ENCODE data around the gene N4BP2L1. TPM values are rescaled to one million over a fixed set of nuclear protein-coding genes. Genes with fewer than 3 reads are reported as not detected.

N4BP2L1 gene
- total and polyA plus RNA-seq, 4 donors: 11.0 to 64.6 (median 26.5) TPM

- TF ChIP-seq, protein P1, sequence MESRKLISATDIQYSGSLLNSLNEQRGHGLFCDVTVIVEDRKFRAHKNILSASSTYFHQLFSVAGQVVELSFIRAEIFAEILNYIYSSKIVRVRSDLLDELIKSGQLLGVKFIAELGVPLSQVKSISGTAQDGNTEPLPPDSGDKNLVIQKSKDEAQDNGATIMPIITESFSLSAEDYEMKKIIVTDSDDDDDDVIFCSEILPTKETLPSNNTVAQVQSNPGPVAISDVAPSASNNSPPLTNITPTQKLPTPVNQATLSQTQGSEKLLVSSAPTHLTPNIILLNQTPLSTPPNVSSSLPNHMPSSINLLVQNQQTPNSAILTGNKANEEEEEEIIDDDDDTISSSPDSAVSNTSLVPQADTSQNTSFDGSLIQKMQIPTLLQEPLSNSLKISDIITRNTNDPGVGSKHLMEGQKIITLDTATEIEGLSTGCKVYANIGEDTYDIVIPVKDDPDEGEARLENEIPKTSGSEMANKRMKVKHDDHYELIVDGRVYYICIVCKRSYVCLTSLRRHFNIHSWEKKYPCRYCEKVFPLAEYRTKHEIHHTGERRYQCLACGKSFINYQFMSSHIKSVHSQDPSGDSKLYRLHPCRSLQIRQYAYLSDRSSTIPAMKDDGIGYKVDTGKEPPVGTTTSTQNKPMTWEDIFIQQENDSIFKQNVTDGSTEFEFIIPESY (IDR thresholded peaks at IDR 0.05): no peak
- TF ChIP-seq, protein P2, sequence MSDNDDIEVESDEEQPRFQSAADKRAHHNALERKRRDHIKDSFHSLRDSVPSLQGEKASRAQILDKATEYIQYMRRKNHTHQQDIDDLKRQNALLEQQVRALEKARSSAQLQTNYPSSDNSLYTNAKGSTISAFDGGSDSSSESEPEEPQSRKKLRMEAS (IDR thresholded peaks at IDR 0.05): no peak
- TF ChIP-seq FOXA1 (IDR thresholded peaks at IDR 0.05) (no peak), SP1 (IDR thresholded peaks at IDR 0.05) (no peak), CTCF (IDR thresholded peaks at IDR 0.05; ENCODE audit: low read depth, low read length, missing input control) (no peak), RAD21 (IDR thresholded peaks at IDR 0.05) (no peak), EGR1 (IDR thresholded peaks at IDR 0.05; ENCODE audit: low read depth in 2 of 2) (no peak), HNF4G (IDR thresholded peaks at IDR 0.05) (no peak), TAF1 (conservative IDR thresholded peaks at IDR 0.05) (no peak), JUND (IDR thresholded peaks at IDR 0.05) (no peak), RXRA (IDR thresholded peaks at IDR 0.05) (no peak)
- TF ChIP-seq, protein P3, sequence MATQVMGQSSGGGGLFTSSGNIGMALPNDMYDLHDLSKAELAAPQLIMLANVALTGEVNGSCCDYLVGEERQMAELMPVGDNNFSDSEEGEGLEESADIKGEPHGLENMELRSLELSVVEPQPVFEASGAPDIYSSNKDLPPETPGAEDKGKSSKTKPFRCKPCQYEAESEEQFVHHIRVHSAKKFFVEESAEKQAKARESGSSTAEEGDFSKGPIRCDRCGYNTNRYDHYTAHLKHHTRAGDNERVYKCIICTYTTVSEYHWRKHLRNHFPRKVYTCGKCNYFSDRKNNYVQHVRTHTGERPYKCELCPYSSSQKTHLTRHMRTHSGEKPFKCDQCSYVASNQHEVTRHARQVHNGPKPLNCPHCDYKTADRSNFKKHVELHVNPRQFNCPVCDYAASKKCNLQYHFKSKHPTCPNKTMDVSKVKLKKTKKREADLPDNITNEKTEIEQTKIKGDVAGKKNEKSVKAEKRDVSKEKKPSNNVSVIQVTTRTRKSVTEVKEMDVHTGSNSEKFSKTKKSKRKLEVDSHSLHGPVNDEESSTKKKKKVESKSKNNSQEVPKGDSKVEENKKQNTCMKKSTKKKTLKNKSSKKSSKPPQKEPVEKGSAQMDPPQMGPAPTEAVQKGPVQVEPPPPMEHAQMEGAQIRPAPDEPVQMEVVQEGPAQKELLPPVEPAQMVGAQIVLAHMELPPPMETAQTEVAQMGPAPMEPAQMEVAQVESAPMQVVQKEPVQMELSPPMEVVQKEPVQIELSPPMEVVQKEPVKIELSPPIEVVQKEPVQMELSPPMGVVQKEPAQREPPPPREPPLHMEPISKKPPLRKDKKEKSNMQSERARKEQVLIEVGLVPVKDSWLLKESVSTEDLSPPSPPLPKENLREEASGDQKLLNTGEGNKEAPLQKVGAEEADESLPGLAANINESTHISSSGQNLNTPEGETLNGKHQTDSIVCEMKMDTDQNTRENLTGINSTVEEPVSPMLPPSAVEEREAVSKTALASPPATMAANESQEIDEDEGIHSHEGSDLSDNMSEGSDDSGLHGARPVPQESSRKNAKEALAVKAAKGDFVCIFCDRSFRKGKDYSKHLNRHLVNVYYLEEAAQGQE (IDR thresholded peaks at IDR 0.05): no peak
- TF ChIP-seq, protein P4, sequence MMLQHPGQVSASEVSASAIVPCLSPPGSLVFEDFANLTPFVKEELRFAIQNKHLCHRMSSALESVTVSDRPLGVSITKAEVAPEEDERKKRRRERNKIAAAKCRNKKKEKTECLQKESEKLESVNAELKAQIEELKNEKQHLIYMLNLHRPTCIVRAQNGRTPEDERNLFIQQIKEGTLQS (IDR thresholded peaks at IDR 0.05): no peak
- WGBS: 97% methylated on average over 6 of the region's 6 CpGs
Measured at GRCh38 chr13:32407854-32408253, 20.1 kb downstream of the N4BP2L1 start.

DNA sequence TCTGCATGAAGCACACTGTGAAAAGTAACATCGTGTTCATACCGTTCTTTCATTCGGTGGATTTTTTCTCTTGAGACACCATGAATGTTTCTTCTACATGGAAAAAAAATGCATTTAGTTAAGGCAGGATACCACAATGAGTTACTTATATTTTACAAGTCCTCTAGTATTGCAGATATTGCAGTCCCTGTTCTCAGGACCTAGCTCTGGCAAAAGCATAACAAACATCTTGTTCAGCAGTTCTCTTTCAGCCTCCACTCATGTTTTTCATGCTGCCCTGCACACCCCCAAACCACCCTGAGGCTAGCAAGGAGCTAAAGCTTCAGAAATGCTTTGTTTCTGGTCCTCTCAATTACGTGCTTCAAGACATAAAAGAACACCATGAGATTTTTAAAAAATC, 24.8 kb downstream of the N4BP2L1 start:
- peaks cover 0 to 53% (median 46%) of the 10 kb centered on the region in 4 donors for H3K36me3 ChIP-seq (ENCODE audit: control insufficient read depth in 4 of 4, insufficient read depth in 3 of 4, low read depth in 1 of 4, low read length in 3 of 4)
- no peak for TF ChIP-seq JUND (IDR thresholded peaks at IDR 0.05)
- no peak for TF ChIP-seq YY1 (IDR thresholded peaks at IDR 0.05)
- TF ChIP-seq HNF4A (conservative IDR thresholded peaks at IDR 0.05): no peak
- no peak for TF ChIP-seq RXRA (IDR thresholded peaks at IDR 0.05)
- no peak for TF ChIP-seq EGR1 (IDR thresholded peaks at IDR 0.05; ENCODE audit: low read depth in 2 of 2)
- TF ChIP-seq HNF4G (IDR thresholded peaks at IDR 0.05): no peak
- no peak for TF ChIP-seq NR2F2 (IDR thresholded peaks at IDR 0.05)
- no peak for TF ChIP-seq RAD21 (IDR thresholded peaks at IDR 0.05)
- no peak for TF ChIP-seq TAF1 (conservative IDR thresholded peaks at IDR 0.05)
- no peak for TF ChIP-seq FOXA1 (IDR thresholded peaks at IDR 0.05)
- TF ChIP-seq FOXA2 (IDR thresholded peaks at IDR 0.05): no peak
- no peak for TF ChIP-seq CTCF (IDR thresholded peaks at IDR 0.05; ENCODE audit: low read depth, low read length, missing input control)
- TF ChIP-seq, protein P2 (IDR thresholded peaks at IDR 0.05): no peak
- TF ChIP-seq, protein P4 (IDR thresholded peaks at IDR 0.05): no peak

More at GRCh38 chr13:32407854-32408253, 20.1 kb downstream of the N4BP2L1 start:
- Histone ChIP-seq H3K27me3 (ENCODE audit: control insufficient read depth in 4 of 4, insufficient read depth in 4 of 4, low read length in 3 of 4) (no peaks in the 10 kb centered on the region), H3K9ac (ENCODE audit: low read depth in 1 of 2, low read length in 2 of 2) (no peak overlapping the region), H3K9me3 (ENCODE audit: control insufficient read depth in 4 of 4, low read length in 3 of 4) (no peaks in the 10 kb centered on the region), H3K27ac (ENCODE audit: low read depth in 1 of 2, low read length in 2 of 2) (peak overlapping the region in 1 of 2 donors; percentile 9), H3K4me3 (ENCODE audit: low read depth in 1 of 3, low read length in 3 of 3) (no peak overlapping the region), H3K36me3 (ENCODE audit: control insufficient read depth in 4 of 4, insufficient read depth in 3 of 4, low read depth in 1 of 4, low read length in 3 of 4) (peaks cover 1 to 36% (median 32%) of the 10 kb centered on the region in 4 donors), H3K4me1 (ENCODE audit: control insufficient read depth in 4 of 4, insufficient read depth in 4 of 4, low read length in 3 of 4) (peaks cover 3 to 35% (median 29%) of the 10 kb centered on the region in 4 donors)
- no peak for DNase-seq (ENCODE audit: low spot score)

More for the DNA sequence above, 24.8 kb downstream of the N4BP2L1 start:
- Histone ChIP-seq H3K27ac (ENCODE audit: low read depth in 1 of 2, low read length in 2 of 2) (no peak overlapping the region), H3K27me3 (ENCODE audit: control insufficient read depth in 4 of 4, insufficient read depth in 4 of 4, low read length in 3 of 4) (no peaks in the 10 kb centered on the region), H3K9me3 (ENCODE audit: control insufficient read depth in 4 of 4, low read length in 3 of 4) (no peaks in the 10 kb centered on the region), H3K4me1 (ENCODE audit: control insufficient read depth in 4 of 4, insufficient read depth in 4 of 4, low read length in 3 of 4) (no peaks in the 10 kb centered on the region), H3K4me3 (ENCODE audit: low read depth in 1 of 3, low read length in 3 of 3) (no peak overlapping the region), H3K9ac (ENCODE audit: low read depth in 1 of 2, low read length in 2 of 2) (no peak overlapping the region)
- 98% methylated on average over 4 of the region's 4 CpGs for WGBS
- no peak for DNase-seq (ENCODE audit: low spot score)
